ENCODE results near the gene ATF6B.

GRCh38 chr6:32120573-32121059 is 7.4 kb downstream of the ATF6B start:
- no peak for TF ChIP-seq CTCF (IDR thresholded peaks at IDR 0.05; ENCODE audit: low read depth, low read length)
- TF ChIP-seq POLR2A (IDR thresholded peaks at IDR 0.05; ENCODE audit: extremely low read depth, insufficient read length), result no peak
- no peak for TF ChIP-seq MAX (IDR thresholded peaks at IDR 0.05; ENCODE audit: low read depth, low read length)
